WTC11 (cell line): ENCODE data around the gene VAMP4.

Source experiments
- CTCF ChIP-seq: fragments of 200-600 bp; IDR thresholded peaks from 2 replicates; pipeline ENCODE4 v1.8.0; 2022; ENCODE audit warnings: antibody characterized with exemption
- ERG ChIP-seq: fragments of 250-450 bp; sonication (Bioruptor Pico); IDR thresholded peaks from 2 replicates; pipeline ENCODE4 v1.8.0; 2021; ENCODE audit warnings: mild to moderate bottlenecking
- ETV6 ChIP-seq: sonication (generic); formaldehyde crosslinking; IDR thresholded peaks from 2 replicates; pipeline ENCODE4 v1.8.1; 2022; ENCODE audit warnings: mild to moderate bottlenecking, missing genetic modification reagents
- FOXJ3 ChIP-seq: sonication (generic); formaldehyde crosslinking; IDR thresholded peaks from 2 replicates; pipeline ENCODE4 v1.9.0; 2021; ENCODE audit warnings: missing genetic modification reagents, mild to moderate bottlenecking, borderline replicate concordance
- GTF2I ChIP-seq: fragments of 250-450 bp; sonication (Bioruptor Pico); conservative IDR thresholded peaks from 2 replicates; pipeline ENCODE4 v1.4.0; 2021; ENCODE audit warnings: mild to moderate bottlenecking
- TCF7 ChIP-seq: sonication (generic); formaldehyde crosslinking; IDR thresholded peaks from 2 replicates; pipeline ENCODE4 v1.8.0; 2022; ENCODE audit warnings: mild to moderate bottlenecking, low read depth, missing genetic modification reagents, moderate library complexity
- TEAD4 ChIP-seq: sonication (generic); formaldehyde crosslinking; IDR thresholded peaks from 2 replicates; pipeline ENCODE4 v1.8.0; 2022; ENCODE audit warnings: mild to moderate bottlenecking, missing genetic modification reagents
- TF ChIP-seq, protein P1 (sequence below): sonication (generic); formaldehyde crosslinking; IDR thresholded peaks from 2 replicates; pipeline ENCODE4 v1.8.1; 2022; ENCODE audit warnings: low read depth, mild to moderate bottlenecking, moderate library complexity, missing genetic modification reagents, borderline replicate concordance
- TF ChIP-seq, protein P2 (sequence below): sonication (generic); formaldehyde crosslinking; IDR thresholded peaks from 2 replicates; pipeline ENCODE4 v1.8.1; 2023; ENCODE audit warnings: mild to moderate bottlenecking, missing genetic modification reagents, moderate library complexity

- TF ChIP-seq, protein P1, sequence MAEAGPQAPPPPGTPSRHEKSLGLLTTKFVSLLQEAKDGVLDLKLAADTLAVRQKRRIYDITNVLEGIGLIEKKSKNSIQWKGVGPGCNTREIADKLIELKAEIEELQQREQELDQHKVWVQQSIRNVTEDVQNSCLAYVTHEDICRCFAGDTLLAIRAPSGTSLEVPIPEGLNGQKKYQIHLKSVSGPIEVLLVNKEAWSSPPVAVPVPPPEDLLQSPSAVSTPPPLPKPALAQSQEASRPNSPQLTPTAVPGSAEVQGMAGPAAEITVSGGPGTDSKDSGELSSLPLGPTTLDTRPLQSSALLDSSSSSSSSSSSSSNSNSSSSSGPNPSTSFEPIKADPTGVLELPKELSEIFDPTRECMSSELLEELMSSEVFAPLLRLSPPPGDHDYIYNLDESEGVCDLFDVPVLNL (CRISPR knock-in tag), result no peak
- TF ChIP-seq TCF7 (CRISPR knock-in tag) (no peak), FOXJ3 (no peak), ERG (CRISPR knock-in tag) (no peak), TEAD4 (CRISPR knock-in tag) (no peak), CTCF (no peak), GTF2I (CRISPR knock-in tag) (no peak), ETV6 (no peak)
- TF ChIP-seq, protein P2, sequence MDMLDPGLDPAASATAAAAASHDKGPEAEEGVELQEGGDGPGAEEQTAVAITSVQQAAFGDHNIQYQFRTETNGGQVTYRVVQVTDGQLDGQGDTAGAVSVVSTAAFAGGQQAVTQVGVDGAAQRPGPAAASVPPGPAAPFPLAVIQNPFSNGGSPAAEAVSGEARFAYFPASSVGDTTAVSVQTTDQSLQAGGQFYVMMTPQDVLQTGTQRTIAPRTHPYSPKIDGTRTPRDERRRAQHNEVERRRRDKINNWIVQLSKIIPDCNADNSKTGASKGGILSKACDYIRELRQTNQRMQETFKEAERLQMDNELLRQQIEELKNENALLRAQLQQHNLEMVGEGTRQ (CRISPR knock-in tag), result no peak
These were observed 29.5 kb downstream of the VAMP4 start for GRCh38 chr1:171712341-171712740.
